Liver (tissue), 9 donors: ENCODE results near the gene PLAC8. TPM values are rescaled to one million over a fixed set of nuclear protein-coding genes. Genes with fewer than 3 reads are reported as not detected.

ENCODE experiments used
- DNase-seq: peaks from one replicate; pipeline ENCODE4 v3.0.0-alpha.2; 2017; ENCODE audit warnings: low spot score
- H3K27ac ChIP-seq, 2 donors: one replicate each; pipeline ENCODE4 v1.7.0; 2013; ENCODE audit warnings: inconsistent platforms in 2 of 2, low read length in 2 of 2, control low read depth in 1 of 2, low read depth in 1 of 2, mild to moderate bottlenecking in 1 of 2
- H3K27me3 ChIP-seq, 4 donors: one replicate each; pipeline versions ENCODE4 v1.6.1 to v1.7.0; 2013; ENCODE audit warnings: low read length in 3 of 4, inconsistent platforms in 1 of 4, mild to moderate bottlenecking in 1 of 4, moderate library complexity in 1 of 4; ENCODE audit not compliant: control insufficient read depth in 4 of 4, insufficient read depth in 4 of 4
- H3K36me3 ChIP-seq, 4 donors: one replicate each; pipeline versions ENCODE4 v1.6.1 to v1.7.0; 2013; ENCODE audit warnings: low read length in 3 of 4, mild to moderate bottlenecking in 3 of 4, low read depth in 1 of 4, moderate library complexity in 1 of 4; ENCODE audit not compliant: control insufficient read depth in 4 of 4, insufficient read depth in 3 of 4
- H3K4me1 ChIP-seq, 4 donors: one replicate each; pipeline versions ENCODE4 v1.6.1 to v1.7.0; 2013; ENCODE audit warnings: low read length in 3 of 4, mild to moderate bottlenecking in 3 of 4, moderate library complexity in 1 of 4; ENCODE audit not compliant: control insufficient read depth in 4 of 4, insufficient read depth in 4 of 4
- H3K4me3 ChIP-seq, 3 donors: one replicate each; pipeline versions ENCODE4 v1.6.1 to v1.7.0; 2013; ENCODE audit warnings: low read length in 3 of 3, control low read depth in 1 of 3, low read depth in 1 of 3, mild to moderate bottlenecking in 1 of 3
- H3K9ac ChIP-seq, 2 donors: one replicate each; pipeline ENCODE4 v1.7.0; 2013; ENCODE audit warnings: low read length in 2 of 2, mild to moderate bottlenecking in 2 of 2, moderate library complexity in 2 of 2, control low read depth in 1 of 2, low read depth in 1 of 2
- H3K9me3 ChIP-seq, 4 donors: one replicate each; pipeline versions ENCODE4 v1.6.1 to v1.7.0; 2013; ENCODE audit warnings: low read length in 3 of 4; ENCODE audit not compliant: control insufficient read depth in 4 of 4
- EGR1 ChIP-seq, 2 donors: IDR thresholded peaks; 2 replicates each; pipeline ENCODE4 v1.6.1; 2016 to 2018; ENCODE audit warnings: antibody characterized with exemption in 2 of 2, low read depth in 2 of 2
- FOXA1 ChIP-seq: IDR thresholded peaks from 2 replicates; pipeline ENCODE4 v1.6.1; 2016; ENCODE audit warnings: antibody characterized with exemption
- FOXA2 ChIP-seq: IDR thresholded peaks from 2 replicates; pipeline ENCODE4 v1.6.1; 2016; ENCODE audit warnings: antibody characterized with exemption
- GABPA ChIP-seq, 2 donors: IDR thresholded peaks in 1 of 2; conservative IDR thresholded peaks in 1 of 2; 2 replicates each; pipeline ENCODE4 v1.6.1; 2016; ENCODE audit warnings: antibody characterized with exemption in 2 of 2, mild to moderate bottlenecking in 1 of 2, moderate library complexity in 1 of 2
- RAD21 ChIP-seq, 2 donors: IDR thresholded peaks; 2 replicates each; pipeline ENCODE4 v1.6.1; 2016; ENCODE audit warnings: antibody characterized with exemption in 2 of 2, mild to moderate bottlenecking in 2 of 2
- REST ChIP-seq: IDR thresholded peaks from 2 replicates; pipeline ENCODE4 v1.6.1; 2016; ENCODE audit warnings: antibody characterized with exemption, mild to moderate bottlenecking
- TAF1 ChIP-seq: conservative IDR thresholded peaks from 2 replicates; pipeline ENCODE4 v1.6.1; 2016; ENCODE audit warnings: antibody characterized with exemption, mild to moderate bottlenecking
- YY1 ChIP-seq: IDR thresholded peaks from 2 replicates; pipeline ENCODE4 v1.6.1; 2016; ENCODE audit warnings: antibody characterized with exemption, mild to moderate bottlenecking
- WGBS: extraction: QIAGEN DNeasy Blood & Tissue Kit; methylation state at CpG from one replicate; pipeline ENCODE4 v1.1.7; 2013; 5-methylcytosine and 5-hydroxymethylcytosine counted together
- polyA plus RNA-seq, 2 donors: library from polyadenylated mRNA; stranded (reverse) in 1 of 2; unstranded in 1 of 2; fragments of 200-250 nt in 1 of 2; fragments of >200 nt in 1 of 2; fragmentation: Nextera tagmentation in 1 of 2; extraction: Ambion mirVana in 1 of 2; gene quantifications; one replicate each; pipeline versions ENCODE4 v1.2.1 to v1.2.3, GENCODE V29; 2013 to 2015
- total RNA-seq, 2 donors: library from RNA; depleted of rRNA; stranded (reverse); fragments of >200 nt; gene quantifications; one replicate each; pipeline ENCODE4 v1.2.3, GENCODE V29; 2014
- TF ChIP-seq, protein P1 (sequence below): IDR thresholded peaks from 2 replicates; pipeline ENCODE4 v1.6.1; 2016; ENCODE audit warnings: antibody characterized with exemption
- TF ChIP-seq, protein P2 (sequence below): IDR thresholded peaks from 2 replicates; pipeline ENCODE4 v1.6.1; 2016; ENCODE audit warnings: antibody characterized with exemption
- TF ChIP-seq, protein P3 (sequence below): IDR thresholded peaks from 2 replicates; pipeline ENCODE4 v1.6.1; 2016; ENCODE audit warnings: antibody characterized with exemption
- donor health status: healthy.
- donor health status: healthy.
- donor health status: healthy.
- donor health status: healthy.
- donor health status: healthy.

The PLAC8 gene
- total and polyA plus RNA-seq, 4 donors, result 8.1 to 63.2 (median 14.2) TPM

GRCh38 chr4:83115000-83115399 lies 471 bp upstream of the PLAC8 start:
- H3K27me3 ChIP-seq, result no peaks in the 10 kb centered on the region
- H3K9me3 ChIP-seq, result no peaks in the 10 kb centered on the region
- no peak overlapping the region for H3K4me3 ChIP-seq
- no peak for TF ChIP-seq FOXA2
- TF ChIP-seq RAD21 (IDR thresholded peaks at IDR 0.05), result no peak
- no peak for TF ChIP-seq TAF1
- no peak for TF ChIP-seq YY1
- peak overlapping the region in 1 of 2 donors; percentile 51 for H3K9ac ChIP-seq
- no peak for DNase-seq
- H3K36me3 ChIP-seq, result no peaks in the 10 kb centered on the region
- peaks cover 0 to 7% (median 3%) of the 10 kb centered on the region in 4 donors for H3K4me1 ChIP-seq
- no peak overlapping the region for H3K27ac ChIP-seq

DNA sequence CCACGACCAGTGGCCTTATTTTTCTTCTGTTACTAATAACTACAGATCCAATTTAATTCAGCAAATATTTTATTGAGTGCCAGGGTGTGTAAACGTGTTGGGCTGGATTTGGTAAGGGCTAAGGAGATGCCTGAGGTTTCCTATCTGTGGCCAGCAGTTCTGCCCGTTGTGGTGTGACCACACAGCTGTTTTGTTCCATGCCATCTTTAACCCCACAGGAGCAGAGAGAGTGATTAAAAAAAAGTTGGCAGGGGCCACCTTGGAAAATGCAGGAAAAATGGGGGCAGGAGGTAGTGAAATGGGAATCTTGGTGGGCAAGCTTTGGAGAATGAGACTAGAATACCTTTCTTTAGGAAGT lies 1.1 kb downstream of the PLAC8 start:
- WGBS, result 72% methylated on average over 3 of the region's 3 CpGs
- H3K4me3 ChIP-seq, result peak overlapping the region in 1 of 3 donors; percentile 30

More for the DNA sequence above, 1.1 kb downstream of the PLAC8 start:
- TF ChIP-seq REST (no peak), FOXA1 (no peak), EGR1 (IDR thresholded peaks at IDR 0.05; ENCODE audit: low read depth in 2 of 2) (no peak), FOXA2 (no peak), GABPA (IDR thresholded peaks at IDR 0.05 in 1 of 2, conservative IDR thresholded peaks at IDR 0.05 in 1 of 2) (no peak)
- TF ChIP-seq, protein P1, sequence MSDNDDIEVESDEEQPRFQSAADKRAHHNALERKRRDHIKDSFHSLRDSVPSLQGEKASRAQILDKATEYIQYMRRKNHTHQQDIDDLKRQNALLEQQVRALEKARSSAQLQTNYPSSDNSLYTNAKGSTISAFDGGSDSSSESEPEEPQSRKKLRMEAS, result no peak
- TF ChIP-seq, protein P2, sequence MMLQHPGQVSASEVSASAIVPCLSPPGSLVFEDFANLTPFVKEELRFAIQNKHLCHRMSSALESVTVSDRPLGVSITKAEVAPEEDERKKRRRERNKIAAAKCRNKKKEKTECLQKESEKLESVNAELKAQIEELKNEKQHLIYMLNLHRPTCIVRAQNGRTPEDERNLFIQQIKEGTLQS, result no peak
- TF ChIP-seq, protein P3, sequence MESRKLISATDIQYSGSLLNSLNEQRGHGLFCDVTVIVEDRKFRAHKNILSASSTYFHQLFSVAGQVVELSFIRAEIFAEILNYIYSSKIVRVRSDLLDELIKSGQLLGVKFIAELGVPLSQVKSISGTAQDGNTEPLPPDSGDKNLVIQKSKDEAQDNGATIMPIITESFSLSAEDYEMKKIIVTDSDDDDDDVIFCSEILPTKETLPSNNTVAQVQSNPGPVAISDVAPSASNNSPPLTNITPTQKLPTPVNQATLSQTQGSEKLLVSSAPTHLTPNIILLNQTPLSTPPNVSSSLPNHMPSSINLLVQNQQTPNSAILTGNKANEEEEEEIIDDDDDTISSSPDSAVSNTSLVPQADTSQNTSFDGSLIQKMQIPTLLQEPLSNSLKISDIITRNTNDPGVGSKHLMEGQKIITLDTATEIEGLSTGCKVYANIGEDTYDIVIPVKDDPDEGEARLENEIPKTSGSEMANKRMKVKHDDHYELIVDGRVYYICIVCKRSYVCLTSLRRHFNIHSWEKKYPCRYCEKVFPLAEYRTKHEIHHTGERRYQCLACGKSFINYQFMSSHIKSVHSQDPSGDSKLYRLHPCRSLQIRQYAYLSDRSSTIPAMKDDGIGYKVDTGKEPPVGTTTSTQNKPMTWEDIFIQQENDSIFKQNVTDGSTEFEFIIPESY, result no peak
- Histone ChIP-seq H3K9ac (peak overlapping the region; percentile 33 to 80), H3K9me3 (no peaks in the 10 kb centered on the region), H3K27me3 (no peaks in the 10 kb centered on the region), H3K27ac (peak overlapping the region in 1 of 2 donors; percentile 72), H3K4me1 (peaks cover 0 to 9% (median 5%) of the 10 kb centered on the region in 4 donors), H3K36me3 (no peaks in the 10 kb centered on the region)
- DNase-seq, result no peak
